ENCODE measurements around the gene ZCCHC24.

DNA sequence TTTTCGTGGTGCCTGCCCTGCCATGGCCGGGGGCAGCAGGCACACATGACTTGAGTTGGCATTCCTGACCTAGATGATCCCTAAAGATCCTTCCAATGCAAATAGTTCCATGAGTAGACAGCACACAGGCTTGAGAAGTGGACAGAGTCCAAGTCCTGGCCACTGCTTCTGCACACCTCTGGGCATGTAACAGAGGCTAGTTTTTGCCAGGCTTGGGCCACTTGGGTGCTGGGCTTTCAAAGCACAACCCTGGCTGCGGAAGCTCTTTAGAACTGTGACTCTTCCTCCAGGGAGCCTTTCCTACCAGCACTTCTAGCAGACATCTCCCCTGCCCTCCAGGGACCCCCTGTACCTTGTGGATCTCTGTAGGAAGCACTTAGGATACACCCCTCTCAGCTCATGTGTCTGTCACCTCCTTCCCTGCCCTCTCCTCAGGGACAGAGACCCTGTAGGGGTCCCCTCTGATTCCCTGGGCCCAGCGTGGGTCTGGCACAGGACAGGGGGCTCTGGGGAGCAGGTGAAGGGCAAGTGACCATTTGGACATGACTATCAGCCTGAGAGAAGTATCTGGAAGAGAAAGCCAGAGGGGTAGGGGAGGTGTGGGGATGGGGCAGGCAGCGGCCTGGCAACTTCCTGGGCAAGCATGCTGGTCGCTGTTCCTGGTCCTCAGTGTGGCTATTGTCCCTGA, 36.2 kb downstream of the ZCCHC24 start:
- TF ChIP-seq CTCF (IDR thresholded peaks at IDR 0.05) (no peak), POLR2A (IDR thresholded peaks at IDR 0.05) (no peak)

Measured in Peyer's patch (tissue), 4 donors.